Measurements from ENCODE around the gene AAK1.
"Not testable (repeated sequence)": the region's sequence is repeated elsewhere in the genome, so short reads cannot be mapped to it uniquely, and the experiment has no call there.

Gene AAK1

DNA sequence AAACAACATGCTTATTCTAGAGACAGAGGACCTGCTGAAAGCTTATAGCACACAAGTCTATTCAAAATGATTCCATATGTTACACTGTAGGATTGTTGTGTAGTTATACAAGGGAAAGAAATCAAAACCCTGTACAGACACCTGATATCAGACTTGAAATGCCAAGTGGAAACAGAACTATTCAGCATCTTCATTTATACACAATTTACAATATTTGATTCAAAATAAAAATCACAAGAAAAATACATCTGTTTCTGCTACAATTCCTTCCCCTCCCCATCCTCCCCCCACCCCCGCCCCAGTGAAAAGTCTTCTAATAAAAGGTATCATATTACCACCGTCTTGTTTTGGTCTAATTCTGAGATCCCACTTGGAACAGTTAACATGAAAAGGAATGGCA is 168.9 kb downstream of the AAK1 start:
- DNase-seq = no peak

- DNase-seq = no peak
Measured at GRCh38 chr2:69471793-69472192, 171.7 kb downstream of the AAK1 start.

DNA sequence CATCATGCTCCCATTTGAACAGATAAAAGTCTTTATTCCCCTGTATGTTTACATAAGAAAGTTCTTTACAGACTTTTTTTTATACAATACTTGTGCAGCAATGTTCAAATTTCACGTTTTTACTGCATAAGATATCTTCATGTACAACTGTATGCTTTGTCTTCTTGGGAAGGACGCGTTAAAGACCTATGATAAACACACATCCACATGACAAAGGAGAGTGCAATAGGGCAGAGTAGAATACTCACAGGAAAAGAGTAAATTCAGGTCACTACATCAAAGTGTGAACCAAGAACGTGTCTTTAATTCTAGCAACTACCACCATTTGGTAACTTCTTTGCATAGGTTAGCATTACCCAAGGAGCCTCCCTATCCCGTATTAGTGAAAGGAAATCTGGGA is 172.6 kb downstream of the AAK1 start:
- DNase-seq = no peak

GRCh38 chr2:69469784-69470183 is 173.8 kb downstream of the AAK1 start:
- DNase-seq = no peak

DNA sequence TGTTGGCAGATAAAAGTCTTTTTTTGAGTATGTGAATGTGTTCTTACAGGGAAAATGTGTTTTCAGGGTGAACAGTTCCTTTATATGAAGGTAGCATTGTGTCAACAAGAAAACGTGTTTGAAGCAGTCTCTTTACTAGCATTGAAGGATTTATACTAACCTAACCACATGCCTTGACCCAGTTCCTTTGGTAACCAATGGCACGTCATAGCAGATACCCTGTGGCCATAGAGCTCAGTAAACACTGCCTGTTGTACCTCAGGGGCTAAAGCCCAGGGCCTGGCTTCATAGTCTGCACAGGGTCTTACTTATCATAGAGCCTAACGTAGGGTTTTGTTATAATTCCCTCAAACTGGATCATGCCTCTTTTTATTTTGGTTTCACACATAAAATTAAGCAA is 174.2 kb downstream of the AAK1 start:
- DNase-seq = no peak

GRCh38 chr2:69466728-69467127 is 176.8 kb downstream of the AAK1 start:
- no peak for DNase-seq

DNA sequence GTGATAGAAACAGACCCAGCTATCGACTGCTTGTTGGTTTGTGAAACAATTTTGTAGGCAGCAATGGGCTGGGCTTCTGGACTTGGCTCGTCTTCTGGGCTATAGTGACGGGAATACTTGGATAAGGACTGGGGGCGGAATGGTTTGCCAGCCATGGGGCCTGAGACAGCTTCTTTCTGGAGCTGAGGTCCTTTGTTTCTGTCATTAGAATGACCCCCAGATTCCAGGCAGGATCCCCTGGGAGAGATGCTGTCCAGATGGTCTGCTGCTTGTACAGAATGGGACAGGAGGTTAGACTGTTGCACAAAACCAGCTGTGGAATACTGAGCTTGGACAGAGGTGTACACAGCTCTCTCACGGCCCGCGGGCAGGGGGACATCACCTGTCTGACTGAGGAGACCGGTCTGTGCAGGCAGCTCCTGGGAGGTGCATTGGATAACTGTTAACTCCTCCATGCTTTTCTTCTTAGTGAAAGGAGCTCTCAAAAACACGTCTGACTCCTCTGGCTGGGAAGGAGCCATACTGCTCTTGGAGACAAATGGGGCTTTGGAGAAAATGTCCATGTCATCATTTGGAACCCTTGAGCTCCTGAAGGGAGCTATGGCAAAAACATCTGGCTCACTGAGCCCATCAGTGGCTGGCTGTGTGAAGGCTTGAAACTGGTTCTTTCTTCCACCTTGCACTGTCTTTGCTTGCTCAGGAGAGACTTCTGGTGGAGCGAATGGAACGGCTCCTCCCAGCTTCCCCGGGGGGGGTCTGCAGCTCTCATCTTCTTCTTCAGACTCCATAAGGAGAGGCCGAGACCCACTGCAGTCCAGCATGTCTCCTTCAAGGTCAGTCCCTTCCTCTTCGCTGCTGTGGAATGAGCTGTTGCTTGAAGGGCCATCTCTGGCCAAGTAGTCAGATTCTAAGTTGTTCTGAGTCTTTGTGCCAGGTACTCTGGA is 177.8 kb downstream of the AAK1 start:
- DNase-seq = no peak

DNA sequence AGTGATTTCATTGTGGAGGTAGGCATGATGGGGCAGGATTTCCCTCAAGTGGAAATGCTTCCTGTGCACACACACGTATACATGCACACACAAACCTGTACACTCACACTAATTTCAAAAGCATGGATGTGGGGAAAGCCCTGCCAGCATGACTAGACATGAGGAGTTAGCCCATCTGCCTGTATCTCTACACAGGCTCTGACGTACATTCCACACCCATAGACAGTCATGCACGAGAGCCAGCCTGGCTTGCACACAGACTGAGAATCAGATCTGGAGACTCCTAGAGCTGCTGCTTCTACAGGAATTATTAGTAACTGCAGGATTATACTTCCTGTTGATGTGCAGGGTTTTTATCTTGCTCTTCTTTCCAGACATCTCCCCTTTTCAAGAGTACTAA is 179.0 kb downstream of the AAK1 start:
- DNase-seq = no peak

DNA sequence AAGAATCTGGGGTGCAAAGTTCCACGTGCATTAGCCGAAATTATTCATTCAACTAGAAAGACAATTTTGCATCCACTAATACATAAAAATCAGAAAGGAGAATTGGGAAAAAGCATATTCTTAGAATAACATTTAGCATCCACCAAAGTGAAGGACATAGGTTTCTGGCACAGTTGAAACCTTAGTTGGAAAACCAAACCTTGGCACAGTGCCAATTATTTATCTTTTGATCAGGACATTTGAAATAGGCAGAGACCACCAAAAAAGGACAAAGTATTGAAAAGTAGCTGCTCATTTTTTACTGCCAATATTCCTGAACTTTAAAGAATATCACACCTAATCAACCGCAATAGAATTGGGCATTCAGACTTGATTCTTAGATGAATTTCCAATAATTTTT is 180.8 kb downstream of the AAK1 start:
- no peak for DNase-seq

GRCh38 chr2:69461404-69461803 is 182.1 kb downstream of the AAK1 start:
- DNase-seq = no peak

DNA sequence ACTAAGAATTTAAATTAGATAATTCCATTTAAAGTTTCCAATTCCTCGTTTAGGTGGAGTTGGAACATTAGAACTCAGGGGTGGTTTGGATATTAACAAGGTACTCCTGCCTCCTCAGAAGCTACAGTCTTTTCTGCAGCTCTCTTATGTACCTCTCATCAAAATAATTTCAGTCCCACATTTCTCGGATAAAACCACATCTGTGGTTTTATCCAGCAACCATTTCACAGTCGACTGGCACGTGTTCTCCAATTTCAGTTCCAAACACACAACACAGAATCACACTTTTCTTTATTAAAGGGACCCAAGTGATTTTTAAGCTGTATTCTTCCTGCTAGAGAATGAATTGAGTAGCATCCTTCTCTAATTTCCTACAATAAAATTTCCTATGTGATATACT is 183.6 kb downstream of the AAK1 start:
- no peak for DNase-seq

DNA sequence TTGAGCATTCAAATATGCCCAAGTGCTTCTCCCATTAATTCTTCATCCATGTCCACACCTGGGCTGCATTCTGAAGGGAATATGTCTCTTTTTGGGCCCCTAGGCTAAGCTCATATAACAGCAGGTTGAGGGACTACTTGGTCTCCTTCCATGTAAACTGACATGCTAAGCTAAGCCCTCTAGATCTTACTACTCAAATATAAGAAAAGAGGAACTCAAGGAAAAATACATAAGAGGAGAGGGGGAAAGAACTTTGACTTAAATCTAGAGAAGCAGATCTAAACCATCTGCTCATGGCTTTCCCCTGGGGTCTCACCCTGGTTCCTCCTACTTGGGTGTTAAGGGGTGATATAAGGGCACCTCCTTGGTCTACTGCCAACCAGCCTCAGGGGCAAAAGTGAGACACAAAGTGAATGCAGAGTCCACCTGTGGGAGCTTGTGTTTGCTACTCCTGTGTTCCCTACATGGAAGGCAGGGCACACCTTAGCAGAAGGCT is 186.5 kb downstream of the AAK1 start:
- DNase-seq = no peak

GRCh38 chr2:69456154-69456553 is 187.4 kb downstream of the AAK1 start:
- DNase-seq = no peak

GRCh38 chr2:69454976-69455375 is 188.6 kb downstream of the AAK1 start:
- DNase-seq = no peak

GRCh38 chr2:69453475-69454129 is 189.9 kb downstream of the AAK1 start:
- no peak for DNase-seq

DNA sequence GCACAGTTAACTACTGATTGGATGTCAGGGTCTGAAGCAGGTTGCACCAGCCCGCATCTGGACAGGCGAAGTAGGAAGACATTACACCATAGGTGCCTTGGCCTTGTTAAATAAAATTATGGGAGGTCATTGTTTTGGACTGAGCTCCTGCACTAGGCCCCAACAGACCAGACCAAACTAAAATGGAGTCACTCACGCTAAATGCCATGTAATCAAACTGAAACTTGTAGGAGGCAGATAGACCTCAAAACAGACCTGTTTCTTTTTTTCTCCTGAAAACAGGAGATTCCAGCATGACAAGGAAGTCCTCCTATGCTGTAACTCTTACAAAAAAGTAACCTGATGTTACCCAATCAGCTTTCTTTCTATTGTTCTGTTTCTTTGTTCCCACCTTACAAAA is 190.9 kb downstream of the AAK1 start:
- no peak for DNase-seq

- no peak for DNase-seq
Measured at GRCh38 chr2:69450735-69451416, 192.7 kb downstream of the AAK1 start.

DNA sequence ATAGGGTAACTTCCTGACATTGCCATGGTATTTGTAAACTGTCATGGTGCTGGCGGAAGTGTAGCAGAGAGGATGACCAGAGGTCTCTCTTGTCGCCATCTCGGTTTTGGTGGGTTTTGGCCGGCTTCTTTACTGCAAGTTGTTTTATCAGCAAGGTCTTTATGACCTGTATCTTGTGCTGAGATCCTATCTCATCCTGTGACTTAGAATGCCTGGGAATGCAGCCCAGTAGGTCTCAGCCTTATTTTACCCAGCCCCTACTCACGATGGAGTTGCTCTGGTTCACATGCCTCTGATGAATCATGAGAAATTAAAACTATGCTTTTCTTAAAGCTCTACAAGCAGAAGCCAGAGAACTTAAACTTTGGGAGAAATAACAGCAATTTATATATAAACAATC is 193.6 kb downstream of the AAK1 start:
- no peak for DNase-seq

- DNase-seq = not testable (repeated sequence)
Measured at GRCh38 chr2:69443673-69444072, 199.9 kb downstream of the AAK1 start.

GRCh38 chr2:69439499-69439898 is 204.0 kb downstream of the AAK1 start:
- not testable (repeated sequence) for DNase-seq

DNA sequence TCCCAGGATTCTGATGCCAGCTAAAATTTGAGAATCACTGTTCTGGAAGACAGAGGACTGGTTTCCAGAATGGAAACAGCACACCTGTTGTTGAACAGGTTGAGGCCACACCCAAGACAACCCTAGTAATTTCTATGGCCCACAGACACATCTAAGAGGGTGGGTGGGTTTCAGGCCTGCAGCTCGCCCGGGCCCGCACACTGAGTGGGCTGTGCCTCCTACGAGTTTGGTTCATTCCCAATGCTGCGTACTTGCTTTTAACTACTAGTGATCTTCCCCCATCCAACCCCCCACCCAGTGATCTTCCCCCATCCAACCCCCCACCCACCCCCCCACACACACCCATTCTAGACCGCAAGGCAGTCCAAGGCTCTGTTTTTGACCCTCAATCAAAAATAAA is 205.0 kb downstream of the AAK1 start:
- no peak for DNase-seq

DNA sequence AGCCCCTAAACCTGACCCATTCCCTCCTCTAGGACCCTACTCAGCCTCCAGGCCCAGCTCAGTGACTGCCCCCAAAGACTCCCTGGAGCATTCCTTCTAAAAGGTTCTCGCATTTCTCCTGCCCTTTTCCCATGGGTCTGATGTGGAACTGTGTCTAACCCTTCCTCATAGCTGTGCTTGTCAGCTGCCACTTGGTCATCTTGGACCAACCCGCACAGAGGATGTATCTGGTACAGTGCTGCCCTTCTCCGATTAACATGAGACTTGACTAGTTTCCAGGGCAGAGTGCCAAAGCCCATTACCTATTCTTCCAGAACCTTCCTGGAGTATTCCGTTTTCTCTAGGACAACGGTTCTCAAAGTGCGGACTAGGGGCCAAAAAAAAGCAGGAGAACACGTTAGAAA is 205.8 kb downstream of the AAK1 start:
- no peak for DNase-seq

DNA sequence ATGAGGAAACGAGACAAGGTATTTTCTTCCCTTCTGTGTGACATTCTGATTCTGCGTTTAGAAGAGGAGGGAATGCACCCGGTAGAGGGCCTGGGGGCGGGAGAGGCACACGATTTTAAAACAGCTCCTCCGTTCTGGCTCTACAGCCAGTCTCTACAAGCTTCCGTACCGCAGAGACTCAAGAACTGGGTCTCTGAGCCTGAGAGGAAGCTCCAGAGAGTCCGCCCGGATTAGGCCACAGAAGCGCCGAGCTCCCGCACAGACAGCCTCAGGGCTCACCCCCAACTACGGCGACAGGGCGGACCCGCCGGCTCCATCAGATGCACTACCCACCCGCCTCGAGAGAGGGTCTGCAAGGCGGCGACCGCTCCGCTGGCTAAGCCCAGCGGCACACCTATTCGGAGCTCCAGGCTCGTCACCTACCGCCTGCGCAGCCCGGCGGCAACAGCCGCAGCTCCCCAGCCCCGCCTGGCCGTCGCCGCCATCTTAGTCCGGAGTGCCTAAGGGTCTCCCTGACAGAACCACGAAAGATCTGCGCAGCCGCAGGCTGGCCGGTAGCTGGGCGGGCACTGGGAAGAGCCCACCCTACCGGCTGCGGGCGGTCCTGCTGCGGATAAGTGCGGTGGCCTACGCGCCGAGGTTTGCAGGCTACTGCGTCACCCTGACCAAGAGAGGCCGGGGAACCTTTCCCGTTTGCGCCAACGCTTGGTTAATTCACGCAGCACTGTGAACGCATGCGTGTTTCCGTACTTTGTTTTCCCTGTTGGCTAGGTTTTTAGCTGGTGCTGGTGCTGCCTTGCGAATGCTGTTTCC is 206.4 kb downstream of the AAK1 start, which contains the start of gene NFU1:
Gene NFU1, minus strand, starts transcription at position 498 of the 813 bp plus-strand sequence. Its CDS starts 13 bp downstream, at position 485.
- DNase-seq = peak; percentile 70
